Caco-2 (cell line): ENCODE results near the gene PKIB. TPM values are rescaled to one million over a fixed set of nuclear protein-coding genes. Genes with fewer than 3 reads are reported as not detected.

Source experiments
- BruUV-seq: library from RNA; stranded (reverse); fragments of 400-500 nt; replicated peaks from 2 replicates; lab custom pipeline; 2021; lab: Mats Ljungman, UMichigan
- CTCF ChIA-PET: fragments of 300-600 bp; sonication (Branson Sonifier 250); formaldehyde crosslinking; loops from one replicate; lab custom pipeline; 2022; ENCODE audit warnings: antibody characterized with exemption; lab: Charles Lee
- POLR2A ChIA-PET: fragments of 300-600 bp; sonication (Branson Sonifier 250); formaldehyde crosslinking; loops from one replicate; lab custom pipeline; 2022; ENCODE audit warnings: antibody characterized with exemption; lab: Charles Lee
- DNase-seq, 2 experiments: peaks; one replicate each; pipeline versions ENCODE4 v3.0.0 to v3.0.0-alpha.2; 2020 to 2022
- H3K27me3 ChIP-seq: replicated peaks from 2 replicates; pipeline ENCODE4 v1.6.0; 2011; ENCODE audit warnings: low read length; ENCODE audit not compliant: control insufficient read depth, insufficient read depth
- H3K36me3 ChIP-seq: 2 replicates; pipeline ENCODE4 v1.5.1; 2011; ENCODE audit warnings: low read length; ENCODE audit not compliant: control insufficient read depth, insufficient read depth
- H3K4me1 ChIP-seq: fragments of 250-450 bp; sonication (Bioruptor Pico); 2 replicates; pipeline ENCODE4 v1.5.1; 2020; ENCODE audit warnings: mild to moderate bottlenecking
- H3K4me3 ChIP-seq: 2 replicates; pipeline ENCODE4 v1.5.1; 2011; ENCODE audit warnings: low read depth, mild to moderate bottlenecking, control low read depth, low read length
- H3K9me3 ChIP-seq: fragments of 250-450 bp; sonication (Bioruptor Pico); 2 replicates; pipeline ENCODE4 v1.5.1; 2020; ENCODE audit warnings: mild to moderate bottlenecking, moderate library complexity
- H3K27ac Mint-ChIP-seq: one replicate; pipeline ENCODE4 v1.8.0; 2022; ENCODE audit warnings: mixed read lengths; ENCODE audit not compliant: unreplicated experiment
- H3K27me3 Mint-ChIP-seq: one replicate; pipeline ENCODE4 v1.8.0; 2022; ENCODE audit warnings: mixed read lengths; ENCODE audit not compliant: insufficient read depth, unreplicated experiment
- H3K36me3 Mint-ChIP-seq: one replicate; pipeline ENCODE4 v1.8.0; 2022; ENCODE audit warnings: mild to moderate bottlenecking, mixed read lengths; ENCODE audit not compliant: insufficient read depth, unreplicated experiment
- H3K4me1 Mint-ChIP-seq: one replicate; pipeline ENCODE4 v1.8.0; 2022; ENCODE audit warnings: low read depth, mixed read lengths; ENCODE audit not compliant: unreplicated experiment
- H3K4me3 Mint-ChIP-seq: one replicate; pipeline ENCODE4 v1.8.0; 2022; ENCODE audit warnings: mild to moderate bottlenecking, moderate library complexity, mixed read lengths; ENCODE audit not compliant: unreplicated experiment
- H3K9me3 Mint-ChIP-seq: one replicate; pipeline ENCODE4 v1.8.0; 2022; ENCODE audit warnings: mixed read lengths; ENCODE audit not compliant: unreplicated experiment
- intact Hi-C: fragments of 100-400 bp; cut with micrococcal nuclease; formaldehyde crosslinking; loops from one replicate; pipeline ENCODE4 v1.10.0; 2022; ENCODE audit not compliant: unreplicated experiment
- total RNA-seq: library from RNA; stranded (reverse); gene quantifications from 2 replicates; pipeline ENCODE4 v1.2.3, GENCODE V29; 2022
- TF ChIP-seq, protein P1 (sequence below), 2 experiments: fragments of 200-600 bp in 1 of 2; IDR thresholded peaks; 1 replicate in 1 of 2; 2 replicates in 1 of 2; pipeline versions ENCODE4 v1.5.1 to v1.8.0; 2011 to 2022; ENCODE audit warnings: antibody characterized with exemption in 1 of 2, control low read depth in 1 of 2, inconsistent platforms in 1 of 2, low read depth in 1 of 2, low read length in 1 of 2, mild to moderate bottlenecking in 1 of 2, moderate library complexity in 1 of 2; ENCODE audit not compliant: insufficient read depth in 1 of 2, severe bottlenecking in 1 of 2, unreplicated experiment in 1 of 2

PKIB gene
- total RNA-seq, 1 experiment from 2014 or later, result 18.6 TPM

DNA sequence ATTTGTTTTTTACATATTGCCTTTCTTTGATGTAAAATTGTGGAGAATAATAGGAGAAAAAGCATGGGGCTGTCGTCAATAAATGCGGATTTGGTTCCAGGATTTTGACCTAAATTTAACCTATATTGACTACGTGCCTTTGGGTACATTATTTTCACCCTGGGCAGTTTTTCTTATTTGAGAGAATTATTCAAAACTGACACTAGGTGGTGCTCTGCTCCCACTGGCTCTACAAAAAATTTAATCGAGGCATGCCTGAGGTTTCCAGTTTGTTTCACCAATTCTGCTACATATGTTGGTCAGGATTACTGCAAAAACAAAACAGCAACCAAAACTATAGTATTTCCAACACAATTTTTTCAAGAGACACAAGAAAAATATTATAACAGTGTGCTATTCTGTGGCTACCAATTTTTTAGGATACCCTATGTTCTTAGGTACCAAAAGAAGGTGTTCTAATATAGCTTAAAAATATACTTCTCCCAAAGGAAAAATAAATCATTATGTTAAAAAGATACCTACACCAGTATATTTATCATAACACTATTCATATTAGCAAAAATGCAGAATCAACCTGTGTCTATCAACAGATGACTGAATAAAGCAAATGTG lies 120.7 kb downstream of the PKIB start:
- no peaks in the 10 kb centered on the region for H3K9me3 Mint-ChIP-seq
- no peak overlapping the region for H3K4me3 ChIP-seq
- H3K9me3 ChIP-seq, result no peaks in the 10 kb centered on the region
- no peak overlapping the region for H3K4me3 Mint-ChIP-seq
- H3K27me3 Mint-ChIP-seq, result no peaks in the 10 kb centered on the region
- BruUV-seq, result no TSS peak
- no peak overlapping the region for H3K27ac Mint-ChIP-seq
- no peaks in the 10 kb centered on the region for H3K36me3 Mint-ChIP-seq
- ChIA-PET CTCF (interaction anchor here (5.0 kb wide), 1 partner anchor 108 kb away, joined by 51 read pairs; no protein-coding TSS in a partner anchor), POLR2A (no interaction called here)
- H3K4me1 ChIP-seq, result peaks cover 9% of the 10 kb centered on the region; the same call in 1 of the 2 replicates
- no peaks in the 10 kb centered on the region for H3K36me3 ChIP-seq
- H3K27me3 ChIP-seq, result no peaks in the 10 kb centered on the region
- peaks cover 15% of the 10 kb centered on the region for H3K4me1 Mint-ChIP-seq
- DNase-seq, result peak in 1 of 2 experiments; percentile 37
- intact Hi-C loops, result loop anchor here (1.0 to 5.0 kb wide), 5 partner anchors 40 to 586 kb away; partner anchors contain the start of gene SMPDL3A
- TF ChIP-seq, protein P1, sequence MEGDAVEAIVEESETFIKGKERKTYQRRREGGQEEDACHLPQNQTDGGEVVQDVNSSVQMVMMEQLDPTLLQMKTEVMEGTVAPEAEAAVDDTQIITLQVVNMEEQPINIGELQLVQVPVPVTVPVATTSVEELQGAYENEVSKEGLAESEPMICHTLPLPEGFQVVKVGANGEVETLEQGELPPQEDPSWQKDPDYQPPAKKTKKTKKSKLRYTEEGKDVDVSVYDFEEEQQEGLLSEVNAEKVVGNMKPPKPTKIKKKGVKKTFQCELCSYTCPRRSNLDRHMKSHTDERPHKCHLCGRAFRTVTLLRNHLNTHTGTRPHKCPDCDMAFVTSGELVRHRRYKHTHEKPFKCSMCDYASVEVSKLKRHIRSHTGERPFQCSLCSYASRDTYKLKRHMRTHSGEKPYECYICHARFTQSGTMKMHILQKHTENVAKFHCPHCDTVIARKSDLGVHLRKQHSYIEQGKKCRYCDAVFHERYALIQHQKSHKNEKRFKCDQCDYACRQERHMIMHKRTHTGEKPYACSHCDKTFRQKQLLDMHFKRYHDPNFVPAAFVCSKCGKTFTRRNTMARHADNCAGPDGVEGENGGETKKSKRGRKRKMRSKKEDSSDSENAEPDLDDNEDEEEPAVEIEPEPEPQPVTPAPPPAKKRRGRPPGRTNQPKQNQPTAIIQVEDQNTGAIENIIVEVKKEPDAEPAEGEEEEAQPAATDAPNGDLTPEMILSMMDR (IDR thresholded peaks at IDR 0.05; ENCODE audit: insufficient read depth in 1 of 2, low read depth in 1 of 2, low read length in 1 of 2, severe bottlenecking in 1 of 2, unreplicated experiment in 1 of 2), result peak; percentile 59 to 62

DNA sequence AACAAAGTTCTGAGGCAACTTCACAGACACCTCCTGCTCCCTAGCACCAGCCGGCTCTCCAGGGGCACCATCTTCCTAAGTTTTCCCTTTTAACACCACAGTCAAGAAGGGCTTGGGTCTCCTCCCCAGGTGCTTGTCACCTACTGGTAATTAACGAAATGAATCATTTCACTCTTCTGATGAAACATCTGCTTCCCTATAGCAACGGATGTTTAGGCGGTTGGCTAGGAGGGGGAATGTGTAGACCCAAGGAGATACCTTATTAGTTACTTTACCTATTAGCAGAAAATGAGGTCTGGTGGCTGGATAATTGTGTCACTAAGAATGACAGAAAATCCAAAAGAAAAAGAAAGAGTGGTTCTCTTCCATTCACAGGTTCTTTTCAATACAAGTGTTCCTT lies 123.1 kb downstream of the PKIB start:
- Histone ChIP-seq H3K4me1 (peaks cover 9% of the 10 kb centered on the region; the same call in 1 of the 2 replicates), H3K4me3 (no peak overlapping the region), H3K9me3 (no peaks in the 10 kb centered on the region), H3K36me3 (no peaks in the 10 kb centered on the region), H3K27me3 (no peaks in the 10 kb centered on the region)
- ChIA-PET CTCF (interaction anchor here (5.0 kb wide), 1 partner anchor 106 kb away, joined by 51 read pairs; no protein-coding TSS in a partner anchor), POLR2A (no interaction called here)
- Mint-ChIP-seq H3K27me3 (no peaks in the 10 kb centered on the region), H3K27ac (no peak overlapping the region), H3K4me3 (no peak overlapping the region), H3K9me3 (no peaks in the 10 kb centered on the region), H3K36me3 (no peaks in the 10 kb centered on the region), H3K4me1 (peaks cover 15% of the 10 kb centered on the region)
- TF ChIP-seq, protein P1 (IDR thresholded peaks at IDR 0.05; ENCODE audit: insufficient read depth in 1 of 2, low read depth in 1 of 2, low read length in 1 of 2, severe bottlenecking in 1 of 2, unreplicated experiment in 1 of 2), result no peak
- no peak for DNase-seq
- BruUV-seq, result no TSS peak
- intact Hi-C loops, result loop anchor here (5.0 kb wide), 2 partner anchors 224 to 584 kb away; no protein-coding TSS in a partner anchor

DNA sequence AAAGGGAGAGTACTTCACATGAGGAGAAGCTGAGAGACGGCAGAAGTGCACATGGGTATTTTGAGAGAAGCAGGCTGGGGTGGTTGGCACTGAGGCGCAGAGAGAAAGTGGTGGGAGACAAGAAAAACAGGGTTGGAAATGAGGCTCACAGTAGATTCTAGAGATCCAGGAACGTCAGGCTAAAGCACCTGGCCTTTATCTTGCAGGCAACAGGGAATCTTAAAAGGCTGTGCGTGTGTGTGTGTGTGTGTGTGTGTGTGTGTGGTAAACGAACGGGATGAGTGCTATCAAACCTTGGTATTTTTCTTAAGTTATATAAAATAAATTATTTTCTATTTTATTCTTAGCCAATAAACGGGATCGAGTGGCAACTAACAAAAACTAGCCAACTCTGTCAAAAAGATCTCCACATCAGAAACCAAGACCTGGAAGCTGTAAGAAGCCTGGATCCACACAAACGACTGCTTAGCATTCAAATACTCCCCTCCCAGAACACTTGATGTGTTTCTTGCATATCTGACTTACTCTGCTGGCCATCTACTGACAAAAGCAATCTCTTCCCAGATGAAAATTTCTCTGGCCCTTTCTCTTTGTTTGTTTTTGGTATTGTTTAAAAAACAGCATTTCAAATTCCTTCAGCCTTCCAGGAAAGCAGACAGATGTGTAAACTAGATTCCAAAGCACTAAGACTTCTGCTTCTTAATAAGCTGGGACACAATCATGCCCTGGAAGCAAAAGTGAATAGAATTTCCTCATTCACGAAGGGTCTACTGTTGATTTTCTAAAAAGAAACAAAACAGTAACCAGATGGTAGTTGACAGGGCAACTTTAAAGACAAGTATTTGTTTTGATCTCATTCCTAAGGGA lies 124.6 kb downstream of the PKIB start:
- no peak for DNase-seq
- no peaks in the 10 kb centered on the region for H3K27me3 ChIP-seq
- H3K4me3 ChIP-seq, result no peak overlapping the region
- Mint-ChIP-seq H3K36me3 (no peaks in the 10 kb centered on the region), H3K9me3 (no peaks in the 10 kb centered on the region), H3K27me3 (no peaks in the 10 kb centered on the region), H3K27ac (no peak overlapping the region), H3K4me3 (no peak overlapping the region), H3K4me1 (peaks cover 15% of the 10 kb centered on the region)
- no peaks in the 10 kb centered on the region for H3K36me3 ChIP-seq
- peaks cover 9% of the 10 kb centered on the region; the same call in 1 of the 2 replicates for H3K4me1 ChIP-seq
- BruUV-seq, result no TSS peak
- ChIA-PET CTCF (no interaction called here), POLR2A (no interaction called here)
- TF ChIP-seq, protein P1 (IDR thresholded peaks at IDR 0.05; ENCODE audit: insufficient read depth in 1 of 2, low read depth in 1 of 2, low read length in 1 of 2, severe bottlenecking in 1 of 2, unreplicated experiment in 1 of 2), result no peak
- H3K9me3 ChIP-seq, result no peaks in the 10 kb centered on the region
- intact Hi-C loops, result loop anchor here (5.0 kb wide), 2 partner anchors 223 to 583 kb away; no protein-coding TSS in a partner anchor
